RCC 7860 (cell line): ENCODE data around the gene MAD1L1.

Experiments used
- DNase-seq: peaks from one replicate; pipeline ENCODE4 v3.0.0-alpha.2; 2015; ENCODE audit warnings: low spot score
- FAIRE-seq: peaks from 2 replicates; lab custom pipeline; 2012; peaks lifted over from hg19 to GRCh38; lab: Jason Lieb, UNC

MAD1L1 gene

GRCh38 chr7:1965579-1966294, 267.0 kb downstream of the MAD1L1 start:
- FAIRE-seq: no peak
- no peak for DNase-seq

- FAIRE-seq: no peak
Observed at GRCh38 chr7:1964913-1965578, 267.7 kb downstream of the MAD1L1 start.

GRCh38 chr7:1964211-1964912, 268.4 kb downstream of the MAD1L1 start:
- FAIRE-seq: no peak

More at GRCh38 chr7:1964913-1965578, 267.7 kb downstream of the MAD1L1 start:
- no peak for DNase-seq

GRCh38 chr7:1963575-1963974, 269.2 kb downstream of the MAD1L1 start:
- DNase-seq (no peak), FAIRE-seq (no peak)

More at GRCh38 chr7:1964211-1964912, 268.4 kb downstream of the MAD1L1 start:
- DNase-seq: no peak

- peak; percentile 89 for FAIRE-seq
- peak; percentile 85 for DNase-seq
Observed at GRCh38 chr7:1961701-1962276, 271.0 kb downstream of the MAD1L1 start.

GRCh38 chr7:1959305-1959704, 273.4 kb downstream of the MAD1L1 start:
- no peak for DNase-seq
- no peak for FAIRE-seq

GRCh38 chr7:1957471-1958225, 275.1 kb downstream of the MAD1L1 start:
- no peak for DNase-seq
- no peak for FAIRE-seq

GRCh38 chr7:1956611-1957470, 275.9 kb downstream of the MAD1L1 start:
- DNase-seq (no peak), FAIRE-seq (no peak)

- DNase-seq (no peak), FAIRE-seq (no peak)
Observed at GRCh38 chr7:1956141-1956540, 276.6 kb downstream of the MAD1L1 start.

GRCh38 chr7:1954366-1955004, 278.3 kb downstream of the MAD1L1 start:
- DNase-seq: no peak
- FAIRE-seq: no peak

- FAIRE-seq: no peak
Observed at GRCh38 chr7:1953199-1954190, 279.2 kb downstream of the MAD1L1 start.

GRCh38 chr7:1952781-1953180, 280.0 kb downstream of the MAD1L1 start:
- DNase-seq (no peak), FAIRE-seq (no peak)

More at GRCh38 chr7:1953199-1954190, 279.2 kb downstream of the MAD1L1 start:
- DNase-seq: no peak

- DNase-seq (no peak), FAIRE-seq (no peak)
Observed at GRCh38 chr7:1952169-1952760, 280.5 kb downstream of the MAD1L1 start.

- FAIRE-seq (no peak), DNase-seq (no peak)
Observed at GRCh38 chr7:1951600-1951999, 281.1 kb downstream of the MAD1L1 start.

- DNase-seq (no peak), FAIRE-seq (no peak)
Observed at GRCh38 chr7:1951159-1951536, 281.6 kb downstream of the MAD1L1 start.

- FAIRE-seq: no peak
- DNase-seq: no peak
Observed at GRCh38 chr7:1950452-1951158, 282.1 kb downstream of the MAD1L1 start.

- no peak for FAIRE-seq
- no peak for DNase-seq
Observed at GRCh38 chr7:1950066-1950451, 282.7 kb downstream of the MAD1L1 start.
